Measurements from ENCODE around the gene MUC5AC. TPM values are rescaled to one million over a fixed set of nuclear protein-coding genes. Genes with fewer than 3 reads are reported as not detected.

The MUC5AC gene
- total and polyA plus RNA-seq, 10 donors, result under 0.01 TPM; not detected in 8

GRCh38 chr11:1146365-1146764, 11.4 kb upstream of the MUC5AC start:
- WGBS, 5 donors, result 92 to 94% (median 94%) methylated on average over 21 of the region's 21 CpGs
- Histone ChIP-seq H3K4me1 (peaks cover 0 to 6% (median 0%) of the 10 kb centered on the region in 6 donors), H3K4me3 (no peak overlapping the region), H3K9me3 (peaks cover 3 to 33% (median 31%) of the 10 kb centered on the region in 8 donors), H3K27me3 (replicated peaks in 1 of 7) (peaks cover 0 to 12% (median 0%) of the 10 kb centered on the region in 7 donors), H3K27ac (no peak overlapping the region), H3K36me3 (no peaks in the 10 kb centered on the region)
- peak; percentile 69 for DNase-seq
- intact Hi-C loops (cut with DNase I; ENCODE audit: low total_unique reads), result no loop called here
- TF ChIP-seq, protein P1, sequence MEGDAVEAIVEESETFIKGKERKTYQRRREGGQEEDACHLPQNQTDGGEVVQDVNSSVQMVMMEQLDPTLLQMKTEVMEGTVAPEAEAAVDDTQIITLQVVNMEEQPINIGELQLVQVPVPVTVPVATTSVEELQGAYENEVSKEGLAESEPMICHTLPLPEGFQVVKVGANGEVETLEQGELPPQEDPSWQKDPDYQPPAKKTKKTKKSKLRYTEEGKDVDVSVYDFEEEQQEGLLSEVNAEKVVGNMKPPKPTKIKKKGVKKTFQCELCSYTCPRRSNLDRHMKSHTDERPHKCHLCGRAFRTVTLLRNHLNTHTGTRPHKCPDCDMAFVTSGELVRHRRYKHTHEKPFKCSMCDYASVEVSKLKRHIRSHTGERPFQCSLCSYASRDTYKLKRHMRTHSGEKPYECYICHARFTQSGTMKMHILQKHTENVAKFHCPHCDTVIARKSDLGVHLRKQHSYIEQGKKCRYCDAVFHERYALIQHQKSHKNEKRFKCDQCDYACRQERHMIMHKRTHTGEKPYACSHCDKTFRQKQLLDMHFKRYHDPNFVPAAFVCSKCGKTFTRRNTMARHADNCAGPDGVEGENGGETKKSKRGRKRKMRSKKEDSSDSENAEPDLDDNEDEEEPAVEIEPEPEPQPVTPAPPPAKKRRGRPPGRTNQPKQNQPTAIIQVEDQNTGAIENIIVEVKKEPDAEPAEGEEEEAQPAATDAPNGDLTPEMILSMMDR (IDR thresholded peaks at IDR 0.05 in 8 of 11, conservative IDR thresholded peaks at IDR 0.05 in 3 of 11), result no peak
- no peak for TF ChIP-seq POLR2AphosphoS5 (IDR thresholded peaks at IDR 0.05)
- TF ChIP-seq POLR2A (IDR thresholded peaks at IDR 0.05), result no peak

- Histone ChIP-seq H3K36me3 (no peaks in the 10 kb centered on the region), H3K4me3 (no peak overlapping the region), H3K27ac (no peak overlapping the region), H3K27me3 (replicated peaks in 1 of 7) (peaks cover 0 to 27% (median 0%) of the 10 kb centered on the region in 7 donors), H3K9me3 (peaks cover 3 to 24% (median 19%) of the 10 kb centered on the region in 8 donors), H3K4me1 (peaks cover 0 to 19% (median 5%) of the 10 kb centered on the region in 6 donors)
- TF ChIP-seq POLR2A (IDR thresholded peaks at IDR 0.05), result no peak
- TF ChIP-seq, protein P1 (IDR thresholded peaks at IDR 0.05 in 8 of 11, conservative IDR thresholded peaks at IDR 0.05 in 3 of 11), result no peak
- TF ChIP-seq POLR2AphosphoS5 (IDR thresholded peaks at IDR 0.05), result no peak
- no peak for DNase-seq
- 74 to 96% (median 95%) methylated on average over 4 to 6 of the region's 6 CpGs for WGBS, 5 donors
- intact Hi-C loops (cut with DNase I; ENCODE audit: low total_unique reads), result no loop called here
Measured at GRCh38 chr11:1147792-1148191, 10.0 kb upstream of the MUC5AC start.

DNA sequence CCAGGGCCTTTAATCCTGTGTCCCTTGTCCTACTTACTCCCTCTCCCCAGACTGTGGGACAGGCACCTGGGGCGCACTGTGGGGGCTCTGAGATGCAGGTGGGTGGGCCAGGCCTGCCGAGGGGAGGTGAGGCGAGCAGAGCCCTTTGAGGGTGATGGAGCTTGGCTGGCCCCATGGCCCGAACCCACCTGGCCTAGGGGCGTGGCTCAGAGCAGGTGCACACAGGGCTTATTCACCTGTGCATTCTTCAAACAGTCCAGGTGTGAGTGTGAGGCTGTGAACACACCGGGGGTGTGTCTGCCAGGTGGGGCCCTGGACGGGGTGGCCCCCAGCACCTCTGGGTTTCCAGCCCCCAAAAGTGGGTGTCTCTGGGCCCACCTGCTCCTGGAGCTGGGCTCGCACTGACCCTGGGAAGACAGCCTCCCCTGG, 9.0 kb upstream of the MUC5AC start:
- 70 to 92% (median 88%) methylated on average over 2 to 8 of the region's 8 CpGs for WGBS, 5 donors
- no peak for DNase-seq
- intact Hi-C loops (cut with DNase I; ENCODE audit: low total_unique reads), result no loop called here
- peaks cover 0 to 35% (median 0%) of the 10 kb centered on the region in 7 donors for H3K27me3 ChIP-seq (replicated peaks in 1 of 7)
- peaks cover 0 to 21% (median 5%) of the 10 kb centered on the region in 6 donors for H3K4me1 ChIP-seq
- H3K36me3 ChIP-seq, result no peaks in the 10 kb centered on the region
- H3K9me3 ChIP-seq, result peaks cover 0 to 15% (median 10%) of the 10 kb centered on the region in 8 donors
- H3K27ac ChIP-seq, result no peak overlapping the region
- TF ChIP-seq POLR2A (IDR thresholded peaks at IDR 0.05) (no peak), POLR2AphosphoS5 (IDR thresholded peaks at IDR 0.05) (no peak)
- TF ChIP-seq, protein P1 (IDR thresholded peaks at IDR 0.05 in 8 of 11, conservative IDR thresholded peaks at IDR 0.05 in 3 of 11), result no peak
- no peak overlapping the region for H3K4me3 ChIP-seq

DNA sequence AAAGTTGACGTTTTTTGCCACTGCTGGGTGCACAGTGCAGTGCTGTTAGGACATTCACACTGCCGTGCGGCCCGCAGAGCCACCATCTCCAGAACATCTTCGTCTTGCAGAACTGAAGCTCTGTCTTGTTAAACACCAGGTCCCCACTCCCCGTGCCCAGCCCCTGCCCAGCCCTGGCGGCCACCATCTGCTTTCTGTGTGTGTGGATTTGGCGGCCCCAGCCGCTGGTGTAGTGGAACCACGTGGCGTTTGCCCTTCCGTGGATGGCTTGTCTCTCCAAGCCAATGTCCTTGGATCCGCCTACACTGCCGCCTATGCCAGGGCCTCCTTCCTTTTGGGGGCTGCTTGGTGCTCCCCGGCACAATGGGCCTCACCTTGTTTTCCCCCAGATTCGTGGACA, 8.2 kb upstream of the MUC5AC start:
- TF ChIP-seq POLR2A (IDR thresholded peaks at IDR 0.05) (no peak), POLR2AphosphoS5 (IDR thresholded peaks at IDR 0.05) (no peak)
- TF ChIP-seq, protein P1 (IDR thresholded peaks at IDR 0.05 in 8 of 11, conservative IDR thresholded peaks at IDR 0.05 in 3 of 11), result no peak
- 79 to 91% (median 84%) methylated on average over 15 to 16 of the region's 16 CpGs for WGBS, 5 donors
- Histone ChIP-seq H3K9me3 (peaks cover 0 to 7% (median 2%) of the 10 kb centered on the region in 8 donors), H3K36me3 (no peaks in the 10 kb centered on the region), H3K4me3 (no peak overlapping the region), H3K4me1 (peaks cover 0 to 21% (median 5%) of the 10 kb centered on the region in 6 donors), H3K27me3 (replicated peaks in 1 of 7) (peaks cover 0 to 35% (median 0%) of the 10 kb centered on the region in 7 donors), H3K27ac (no peak overlapping the region)
- no peak for DNase-seq
- intact Hi-C loops (cut with DNase I; ENCODE audit: low total_unique reads), result no loop called here
